Caco-2 (cell line): Measurements from ENCODE around the gene SUV39H1. TPM values are rescaled to one million over a fixed set of nuclear protein-coding genes. Genes with fewer than 3 reads are reported as not detected.

Experiments
- BruUV-seq: library from RNA; stranded (reverse); fragments of 400-500 nt; replicated peaks from 2 replicates; lab custom pipeline; 2021; lab: Mats Ljungman, UMichigan
- CTCF ChIA-PET: fragments of 300-600 bp; sonication (Branson Sonifier 250); formaldehyde crosslinking; loops from one replicate; lab custom pipeline; 2022; ENCODE audit warnings: antibody characterized with exemption; lab: Charles Lee
- POLR2A ChIA-PET: fragments of 300-600 bp; sonication (Branson Sonifier 250); formaldehyde crosslinking; loops from one replicate; lab custom pipeline; 2022; ENCODE audit warnings: antibody characterized with exemption; lab: Charles Lee
- DNase-seq, 2 experiments: peaks; one replicate each; pipeline versions ENCODE4 v3.0.0 to v3.0.0-alpha.2; 2020 to 2022
- H3K27me3 ChIP-seq: replicated peaks from 2 replicates; pipeline ENCODE4 v1.6.0; 2011; ENCODE audit warnings: low read length; ENCODE audit not compliant: control insufficient read depth, insufficient read depth
- H3K36me3 ChIP-seq: 2 replicates; pipeline ENCODE4 v1.5.1; 2011; ENCODE audit warnings: low read length; ENCODE audit not compliant: control insufficient read depth, insufficient read depth
- H3K4me1 ChIP-seq: fragments of 250-450 bp; sonication (Bioruptor Pico); 2 replicates; pipeline ENCODE4 v1.5.1; 2020; ENCODE audit warnings: mild to moderate bottlenecking
- H3K4me3 ChIP-seq: 2 replicates; pipeline ENCODE4 v1.5.1; 2011; ENCODE audit warnings: low read depth, mild to moderate bottlenecking, control low read depth, low read length
- H3K9me3 ChIP-seq: fragments of 250-450 bp; sonication (Bioruptor Pico); 2 replicates; pipeline ENCODE4 v1.5.1; 2020; ENCODE audit warnings: mild to moderate bottlenecking, moderate library complexity
- H3K27ac Mint-ChIP-seq: one replicate; pipeline ENCODE4 v1.8.0; 2022; ENCODE audit warnings: mixed read lengths; ENCODE audit not compliant: unreplicated experiment
- H3K27me3 Mint-ChIP-seq: one replicate; pipeline ENCODE4 v1.8.0; 2022; ENCODE audit warnings: mixed read lengths; ENCODE audit not compliant: insufficient read depth, unreplicated experiment
- H3K36me3 Mint-ChIP-seq: one replicate; pipeline ENCODE4 v1.8.0; 2022; ENCODE audit warnings: mild to moderate bottlenecking, mixed read lengths; ENCODE audit not compliant: insufficient read depth, unreplicated experiment
- H3K4me1 Mint-ChIP-seq: one replicate; pipeline ENCODE4 v1.8.0; 2022; ENCODE audit warnings: low read depth, mixed read lengths; ENCODE audit not compliant: unreplicated experiment
- H3K4me3 Mint-ChIP-seq: one replicate; pipeline ENCODE4 v1.8.0; 2022; ENCODE audit warnings: mild to moderate bottlenecking, moderate library complexity, mixed read lengths; ENCODE audit not compliant: unreplicated experiment
- H3K9me3 Mint-ChIP-seq: one replicate; pipeline ENCODE4 v1.8.0; 2022; ENCODE audit warnings: mixed read lengths; ENCODE audit not compliant: unreplicated experiment
- CTCF ChIP-seq, 2 experiments: fragments of 200-600 bp in 1 of 2; IDR thresholded peaks; 1 replicate in 1 of 2; 2 replicates in 1 of 2; pipeline versions ENCODE4 v1.5.1 to v1.8.0; 2011 to 2022; ENCODE audit warnings: antibody characterized with exemption in 1 of 2, control low read depth in 1 of 2, inconsistent platforms in 1 of 2, low read depth in 1 of 2, low read length in 1 of 2, mild to moderate bottlenecking in 1 of 2, moderate library complexity in 1 of 2; ENCODE audit not compliant: insufficient read depth in 1 of 2, severe bottlenecking in 1 of 2, unreplicated experiment in 1 of 2
- intact Hi-C: fragments of 100-400 bp; cut with micrococcal nuclease; formaldehyde crosslinking; loops from one replicate; pipeline ENCODE4 v1.10.0; 2022; ENCODE audit not compliant: unreplicated experiment
- total RNA-seq: library from RNA; stranded (reverse); gene quantifications from 2 replicates; pipeline ENCODE4 v1.2.3, GENCODE V29; 2022

The SUV39H1 gene
- total RNA-seq, 1 experiment from 2014 or later: 15.8 TPM

GRCh38 chrX:48703642-48704481, 7.3 kb downstream of the SUV39H1 start:
- no peaks in the 10 kb centered on the region for H3K9me3 Mint-ChIP-seq
- POLR2A ChIA-PET: no interaction called here
- H3K36me3 ChIP-seq: no peaks in the 10 kb centered on the region
- H3K9me3 ChIP-seq: no peaks in the 10 kb centered on the region
- H3K4me1 Mint-ChIP-seq: peaks cover 7% of the 10 kb centered on the region
- H3K4me1 ChIP-seq: 0 out of 2 replicates have a peak, but pooled peaks cover 4% of the 10 kb centered on the region
- no peaks in the 10 kb centered on the region for H3K27me3 ChIP-seq
- no peak overlapping the region for H3K27ac Mint-ChIP-seq
- H3K27me3 Mint-ChIP-seq: no peaks in the 10 kb centered on the region
- peak in 1 of 2 experiments; percentile 14 for DNase-seq
- peaks cover 22% of the 10 kb centered on the region for H3K36me3 Mint-ChIP-seq
- CTCF ChIA-PET: no interaction called here
- H3K4me3 Mint-ChIP-seq: no peak overlapping the region
- intact Hi-C loops: no loop called here
- TF ChIP-seq CTCF (IDR thresholded peaks at IDR 0.05; ENCODE audit: insufficient read depth in 1 of 2, low read depth in 1 of 2, low read length in 1 of 2, severe bottlenecking in 1 of 2, unreplicated experiment in 1 of 2): no peak
- H3K4me3 ChIP-seq: no peak overlapping the region
- BruUV-seq: no TSS peak

- no peak for TF ChIP-seq CTCF (IDR thresholded peaks at IDR 0.05; ENCODE audit: insufficient read depth in 1 of 2, low read depth in 1 of 2, low read length in 1 of 2, severe bottlenecking in 1 of 2, unreplicated experiment in 1 of 2)
- no TSS peak for BruUV-seq
- no peaks in the 10 kb centered on the region for H3K27me3 Mint-ChIP-seq
- H3K4me1 Mint-ChIP-seq: peaks cover 11% of the 10 kb centered on the region
- H3K4me3 Mint-ChIP-seq: no peak overlapping the region
- Histone ChIP-seq H3K4me1 (0 out of 2 replicates have a peak, but pooled peaks cover 4% of the 10 kb centered on the region), H3K4me3 (no peak overlapping the region), H3K9me3 (no peaks in the 10 kb centered on the region), H3K36me3 (no peaks in the 10 kb centered on the region), H3K27me3 (no peaks in the 10 kb centered on the region)
- H3K27ac Mint-ChIP-seq: no peak overlapping the region
- POLR2A ChIA-PET: no interaction called here
- CTCF ChIA-PET: no interaction called here
- intact Hi-C loops: no loop called here
- DNase-seq: no peak
- H3K9me3 Mint-ChIP-seq: no peaks in the 10 kb centered on the region
- peaks cover 22% of the 10 kb centered on the region for H3K36me3 Mint-ChIP-seq
Observed at GRCh38 chrX:48705871-48706270, 9.3 kb downstream of the SUV39H1 start.

GRCh38 chrX:48709522-48710112, 13.1 kb downstream of the SUV39H1 start:
- Mint-ChIP-seq H3K4me3 (no peak overlapping the region), H3K27me3 (no peaks in the 10 kb centered on the region), H3K9me3 (no peaks in the 10 kb centered on the region), H3K4me1 (peaks cover 41% of the 10 kb centered on the region), H3K36me3 (peaks cover 13% of the 10 kb centered on the region), H3K27ac (no peak overlapping the region)
- POLR2A ChIA-PET: interaction anchor here (0.6 kb wide), 1 partner anchor 81 kb away, joined by 3 read pairs; no protein-coding TSS in a partner anchor
- H3K27me3 ChIP-seq: no peaks in the 10 kb centered on the region
- TF ChIP-seq CTCF (IDR thresholded peaks at IDR 0.05; ENCODE audit: insufficient read depth in 1 of 2, low read depth in 1 of 2, low read length in 1 of 2, severe bottlenecking in 1 of 2, unreplicated experiment in 1 of 2): no peak
- peaks cover 19% of the 10 kb centered on the region for H3K4me1 ChIP-seq
- DNase-seq: no peak
- no TSS peak for BruUV-seq
- no peak overlapping the region for H3K4me3 ChIP-seq
- intact Hi-C loops: no loop called here
- no peaks in the 10 kb centered on the region for H3K9me3 ChIP-seq
- CTCF ChIA-PET: no interaction called here
- no peaks in the 10 kb centered on the region for H3K36me3 ChIP-seq
